IPS DF 6.9 (cell line): ENCODE results near the gene GLYR1.

Source experiments
- DNase-seq: peaks from one replicate; pipeline ENCODE4 v3.0.0-alpha.2; 2013; ENCODE audit warnings: low read depth, low spot score
- H3K27ac ChIP-seq: one replicate; pipeline ENCODE4 v1.5.1; 2013; ENCODE audit warnings: low read length, control low read depth
- H3K27me3 ChIP-seq: 2 replicates; pipeline ENCODE4 v1.6.1; 2013; ENCODE audit warnings: mild to moderate bottlenecking, low read length; ENCODE audit not compliant: control insufficient read depth, insufficient read depth
- H3K36me3 ChIP-seq: 2 replicates; pipeline ENCODE4 v1.6.1; 2013; ENCODE audit warnings: low read length; ENCODE audit not compliant: control insufficient read depth, insufficient read depth
- H3K4me1 ChIP-seq: 2 replicates; pipeline ENCODE4 v1.6.1; 2013; ENCODE audit warnings: low read length; ENCODE audit not compliant: control insufficient read depth, insufficient read depth
- H3K4me3 ChIP-seq: 2 replicates; pipeline ENCODE4 v1.5.1; 2013; ENCODE audit warnings: mild to moderate bottlenecking, low read length
- H3K9me3 ChIP-seq: 2 replicates; pipeline ENCODE4 v1.6.1; 2013; ENCODE audit warnings: low read length, inconsistent platforms; ENCODE audit not compliant: control insufficient read depth, insufficient read depth
- WGBS: extraction: QIAGEN DNeasy Blood & Tissue Kit; methylation state at CpG from one replicate; pipeline ENCODE4 v1.1.7; 2013; ENCODE audit warnings: mixed read lengths, missing lambda C conversion rate; ENCODE audit not compliant: insufficient read length, insufficient coverage; 5-methylcytosine and 5-hydroxymethylcytosine counted together

The GLYR1 gene

DNA sequence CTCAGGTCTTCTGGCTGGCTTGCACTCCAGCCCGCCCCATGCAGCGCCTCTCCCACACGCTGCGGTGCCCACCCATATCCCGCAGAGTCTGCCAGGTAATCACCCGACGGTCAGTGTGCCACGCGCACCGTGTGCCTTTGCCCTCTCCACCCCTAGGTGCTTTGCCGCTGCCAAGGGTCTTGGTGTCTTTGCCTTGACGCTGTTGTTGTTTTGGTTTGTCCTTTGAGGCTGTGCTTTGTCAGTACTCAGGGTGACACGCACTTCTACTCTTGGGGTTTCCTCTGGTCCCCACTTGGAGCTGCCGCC is 30.2 kb upstream of the GLYR1 start:
- no CpG with 5 or more reads among the region's 14 CpGs for WGBS

DNA sequence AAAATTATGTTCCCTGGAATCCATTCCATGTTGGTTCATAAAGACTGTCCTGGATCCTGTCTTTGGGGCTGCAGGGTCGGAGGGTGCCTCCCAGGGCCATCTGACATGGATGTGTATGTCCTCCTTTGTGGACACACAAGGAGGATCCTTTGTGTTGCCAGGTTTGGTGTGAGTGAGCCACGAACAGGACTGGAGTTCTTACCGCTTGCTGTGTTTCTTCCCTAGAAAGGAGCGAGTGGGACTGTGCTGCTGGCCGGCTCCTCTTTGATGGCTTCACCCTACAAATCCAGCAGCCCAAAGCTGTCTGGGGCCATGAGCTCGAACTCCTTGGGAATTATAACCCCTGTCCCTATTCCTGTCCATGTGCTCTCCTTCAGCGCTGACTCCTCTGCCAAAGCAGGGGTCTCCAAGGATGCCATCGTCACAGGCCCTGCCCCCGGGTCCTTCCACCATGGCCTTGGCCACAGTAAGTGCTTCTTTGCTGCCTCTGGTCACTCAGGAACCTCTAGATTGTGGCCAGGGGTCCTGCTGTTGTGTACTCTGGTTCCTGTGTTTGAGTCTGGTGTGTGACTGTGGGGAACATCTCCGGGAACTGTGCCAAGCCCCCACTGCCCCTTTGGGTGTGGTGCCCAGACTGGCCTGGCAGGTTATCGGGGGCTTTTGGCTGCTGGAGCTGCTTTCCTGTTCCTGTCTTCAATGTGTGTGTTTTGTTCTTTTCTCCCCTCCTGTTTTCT is 29.7 kb upstream of the GLYR1 start:
- Histone ChIP-seq H3K9me3 (no peaks in the 10 kb centered on the region), H3K27me3 (no peaks in the 10 kb centered on the region), H3K27ac (no peak overlapping the region), H3K4me3 (no peak overlapping the region), H3K4me1 (no peaks in the 10 kb centered on the region), H3K36me3 (peaks cover 44% of the 10 kb centered on the region)
- WGBS = no CpG with 5 or more reads among the region's 11 CpGs
- no peak for DNase-seq

More for the DNA sequence above, 30.2 kb upstream of the GLYR1 start:
- Histone ChIP-seq H3K4me3 (no peak overlapping the region), H3K4me1 (no peaks in the 10 kb centered on the region), H3K36me3 (peaks cover 44% of the 10 kb centered on the region), H3K27me3 (no peaks in the 10 kb centered on the region), H3K9me3 (no peaks in the 10 kb centered on the region), H3K27ac (no peak overlapping the region)
- DNase-seq = no peak

DNA sequence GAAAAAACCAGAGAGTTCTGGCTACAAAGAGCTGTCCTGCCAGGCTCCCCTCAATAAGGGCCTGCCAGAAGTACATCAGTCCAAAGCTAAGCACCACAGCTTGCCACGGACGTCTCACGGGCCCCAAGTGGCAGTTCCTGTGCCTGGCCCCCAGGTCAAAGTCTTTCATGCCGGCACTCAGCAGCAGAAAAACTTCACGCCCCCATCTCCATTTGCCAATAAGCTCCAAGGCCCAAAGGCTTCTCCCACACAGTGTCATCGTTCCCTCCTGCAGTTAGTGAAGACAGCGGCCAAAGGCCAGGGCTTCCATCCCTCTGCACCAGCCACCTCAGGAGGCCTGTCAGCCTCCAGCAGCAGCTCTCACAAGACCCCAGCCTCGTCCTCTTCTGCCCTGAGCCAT is 27.6 kb upstream of the GLYR1 start:
- Histone ChIP-seq H3K4me3 (no peak overlapping the region), H3K36me3 (peaks cover 46% of the 10 kb centered on the region), H3K4me1 (no peaks in the 10 kb centered on the region), H3K27ac (no peak overlapping the region), H3K9me3 (no peaks in the 10 kb centered on the region), H3K27me3 (no peaks in the 10 kb centered on the region)
- DNase-seq = no peak
- WGBS = no CpG with 5 or more reads among the region's 8 CpGs

DNA sequence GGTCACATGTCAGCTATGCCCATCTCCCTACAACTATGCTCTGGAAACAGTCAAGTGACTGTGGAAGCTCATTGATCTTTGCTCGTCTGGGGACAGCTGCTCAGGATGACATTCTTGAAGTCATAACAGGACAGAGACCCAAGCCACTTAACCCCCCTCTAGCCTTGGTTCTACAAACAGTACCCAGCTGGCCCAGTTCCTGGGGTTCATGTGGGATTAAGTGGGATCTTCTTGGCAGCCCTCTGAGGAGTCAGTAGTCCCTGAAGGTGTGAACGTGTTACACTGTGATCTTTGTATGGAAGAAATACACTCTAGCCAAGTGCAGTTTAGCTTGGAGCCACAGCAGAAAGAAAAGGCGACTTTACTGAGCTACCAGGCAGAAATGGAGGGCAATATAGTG is 26.0 kb upstream of the GLYR1 start:
- H3K27ac ChIP-seq = no peak overlapping the region
- no peaks in the 10 kb centered on the region for H3K4me1 ChIP-seq
- H3K4me3 ChIP-seq = no peak overlapping the region
- peaks cover 47% of the 10 kb centered on the region for H3K36me3 ChIP-seq
- no peak for DNase-seq
- WGBS = no CpG with 5 or more reads among the region's 3 CpGs
- no peaks in the 10 kb centered on the region for H3K9me3 ChIP-seq
- H3K27me3 ChIP-seq = no peaks in the 10 kb centered on the region

DNA sequence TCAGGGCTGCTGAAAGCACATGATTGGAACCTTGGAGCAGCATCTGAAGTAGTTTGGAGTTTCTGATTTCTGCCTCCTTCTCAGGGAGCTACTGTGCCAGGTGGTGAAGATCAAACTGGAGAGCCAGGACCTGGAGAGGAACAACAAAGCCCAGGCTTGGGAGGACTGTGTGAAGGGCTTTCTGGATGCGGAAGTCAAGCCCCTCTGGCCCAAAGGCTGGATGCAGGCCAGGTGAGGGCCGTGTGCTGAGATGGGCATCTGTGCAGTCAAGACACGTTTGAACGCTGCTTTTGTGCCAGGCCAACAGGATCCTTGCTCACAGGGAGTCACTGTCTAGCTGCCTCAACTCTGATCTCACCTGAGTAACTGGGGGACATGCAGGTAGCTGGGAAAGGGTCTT is 24.0 kb upstream of the GLYR1 start:
- Histone ChIP-seq H3K4me1 (no peaks in the 10 kb centered on the region), H3K4me3 (no peak overlapping the region), H3K27me3 (no peaks in the 10 kb centered on the region), H3K9me3 (no peaks in the 10 kb centered on the region), H3K27ac (no peak overlapping the region), H3K36me3 (peaks cover 36% of the 10 kb centered on the region; the same call in 1 of the 2 replicates)
- no peak for DNase-seq
- WGBS = no CpG with 5 or more reads among the region's 4 CpGs

DNA sequence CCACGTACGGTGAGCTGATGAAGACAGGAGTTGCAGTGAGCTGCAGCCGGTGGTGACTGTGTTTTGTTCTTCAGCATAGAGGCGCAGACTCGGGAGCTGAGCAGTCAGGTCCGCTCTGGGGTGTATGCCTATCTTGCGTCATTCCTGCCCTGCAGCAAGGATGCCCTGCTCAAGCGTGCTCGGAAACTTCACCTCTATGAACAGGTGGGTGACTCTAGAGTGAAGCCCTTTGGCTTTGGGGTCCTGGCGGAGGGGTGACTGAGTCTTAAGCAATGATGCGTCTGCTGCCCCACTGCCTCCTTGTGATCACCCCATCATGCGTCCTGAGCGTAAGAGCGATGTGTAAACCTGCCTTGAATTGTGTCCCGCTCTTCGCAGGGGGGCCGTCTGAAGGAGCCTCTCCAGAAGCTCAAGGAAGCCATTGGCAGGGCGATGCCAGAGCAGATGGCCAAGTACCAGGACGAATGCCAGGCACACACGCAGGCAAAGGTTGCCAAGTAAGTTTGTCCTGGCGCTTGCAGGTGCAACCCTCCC is 23.1 kb upstream of the GLYR1 start:
- WGBS = no CpG with 5 or more reads among the region's 21 CpGs
- no peak for DNase-seq
- Histone ChIP-seq H3K9me3 (no peaks in the 10 kb centered on the region), H3K27me3 (no peaks in the 10 kb centered on the region), H3K4me1 (no peaks in the 10 kb centered on the region), H3K36me3 (peaks cover 31% of the 10 kb centered on the region; the same call in 1 of the 2 replicates), H3K27ac (no peak overlapping the region), H3K4me3 (no peak overlapping the region)

DNA sequence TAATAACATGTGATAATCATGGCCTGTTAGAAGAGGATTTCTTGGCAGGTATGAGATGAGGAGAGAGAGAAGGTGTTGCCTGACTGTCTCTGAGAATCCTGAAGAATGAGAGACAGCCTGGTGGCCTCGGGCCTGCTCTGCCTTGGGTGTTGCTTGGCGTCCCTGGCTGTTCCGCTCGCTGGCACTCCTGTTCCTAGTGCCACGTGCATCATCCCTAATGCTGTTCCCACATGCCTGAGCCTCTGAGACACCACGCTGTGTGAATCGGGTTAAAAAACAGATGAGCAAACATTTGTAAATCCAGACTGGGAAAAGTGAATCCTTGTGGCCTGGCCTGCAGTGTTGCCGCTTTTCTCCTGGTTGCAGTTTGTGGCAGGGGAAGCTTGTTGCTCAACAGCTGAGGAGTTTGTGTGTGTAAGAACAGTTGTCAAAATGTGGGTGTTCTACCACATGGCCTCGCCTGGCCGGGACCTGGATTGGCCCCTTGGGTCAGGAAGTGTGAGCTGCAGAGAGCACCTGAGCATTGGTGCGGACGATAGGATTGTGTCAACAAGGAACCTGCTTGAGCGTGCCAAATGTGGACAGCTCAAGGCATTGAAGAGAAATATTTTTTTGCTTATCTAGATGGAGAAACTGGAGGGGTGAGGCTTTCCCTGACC is 22.2 kb upstream of the GLYR1 start:
- H3K4me3 ChIP-seq = no peak overlapping the region
- no peaks in the 10 kb centered on the region for H3K4me1 ChIP-seq
- H3K27ac ChIP-seq = no peak overlapping the region
- H3K36me3 ChIP-seq = peaks cover 24% of the 10 kb centered on the region; the same call in 1 of the 2 replicates
- DNase-seq = no peak
- no peaks in the 10 kb centered on the region for H3K9me3 ChIP-seq
- WGBS = no CpG with 5 or more reads among the region's 13 CpGs
- no peaks in the 10 kb centered on the region for H3K27me3 ChIP-seq

DNA sequence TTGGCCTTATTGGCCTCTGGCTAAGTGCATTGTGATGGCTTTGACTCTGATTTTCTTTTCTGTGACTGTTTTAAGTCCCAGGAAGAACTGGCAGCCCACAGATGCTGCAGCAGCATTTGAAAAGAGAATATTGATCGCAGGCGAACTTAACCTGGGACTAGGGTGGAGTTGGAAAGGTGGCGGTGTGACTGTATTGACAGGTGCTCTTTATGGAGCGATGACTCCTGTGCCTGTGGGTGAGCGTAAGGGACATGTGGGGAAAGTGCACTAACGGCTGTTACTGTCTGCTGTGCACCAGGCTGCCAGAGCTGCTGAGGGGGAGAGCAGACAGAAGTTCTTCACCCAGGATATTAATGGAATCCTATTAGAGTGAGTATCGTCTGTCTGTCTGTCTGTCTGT is 21.4 kb upstream of the GLYR1 start:
- H3K4me3 ChIP-seq = no peak overlapping the region
- no peaks in the 10 kb centered on the region for H3K27me3 ChIP-seq
- DNase-seq = no peak
- no CpG with 5 or more reads among the region's 7 CpGs for WGBS
- peaks cover 22% of the 10 kb centered on the region; the same call in 1 of the 2 replicates for H3K36me3 ChIP-seq
- no peak overlapping the region for H3K27ac ChIP-seq
- no peaks in the 10 kb centered on the region for H3K9me3 ChIP-seq
- H3K4me1 ChIP-seq = no peaks in the 10 kb centered on the region

DNA sequence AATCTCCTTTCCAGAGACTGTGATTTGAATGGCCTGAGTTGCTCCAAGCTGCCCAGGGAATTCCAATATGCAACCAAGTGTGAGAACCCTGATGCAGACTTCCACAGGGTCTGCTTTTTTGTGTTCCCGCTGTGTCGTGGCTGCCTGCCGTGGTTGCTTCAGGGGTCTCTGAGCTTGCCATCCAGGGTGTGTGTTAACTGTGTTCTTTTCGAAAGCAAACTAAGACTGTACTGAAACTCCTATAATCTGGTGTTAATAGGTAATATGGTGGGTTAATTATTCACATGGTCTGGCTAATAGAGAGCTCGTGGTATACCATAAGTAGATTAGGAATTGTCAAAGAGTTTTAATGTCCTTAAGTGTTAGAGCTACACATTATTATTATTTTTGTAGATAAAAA is 20.9 kb upstream of the GLYR1 start:
- DNase-seq = no peak
- Histone ChIP-seq H3K9me3 (no peaks in the 10 kb centered on the region), H3K36me3 (peaks cover 18% of the 10 kb centered on the region; the same call in 1 of the 2 replicates), H3K4me3 (no peak overlapping the region), H3K4me1 (no peaks in the 10 kb centered on the region), H3K27ac (no peak overlapping the region), H3K27me3 (no peaks in the 10 kb centered on the region)
- WGBS = no CpG with 5 or more reads among the region's 5 CpGs

DNA sequence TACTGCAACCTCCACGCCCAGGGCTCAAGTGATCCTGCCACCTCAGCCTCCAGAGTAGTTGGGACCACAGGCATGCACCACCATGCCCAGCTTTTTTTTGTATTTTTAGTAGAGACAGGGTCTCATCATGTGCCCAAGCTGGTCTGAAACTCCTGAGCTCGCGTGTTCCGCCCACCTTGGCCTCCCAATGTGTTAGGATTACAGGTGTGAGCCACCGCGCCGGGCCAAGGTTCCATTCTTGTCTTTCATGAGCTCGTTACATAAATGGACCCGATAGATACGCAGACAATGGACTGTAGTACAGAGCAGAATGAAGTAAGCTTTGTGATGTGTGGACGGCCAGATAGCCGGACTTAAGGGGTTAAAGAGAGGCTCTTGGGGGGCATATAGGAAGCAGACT is 19.5 kb upstream of the GLYR1 start:
- H3K4me3 ChIP-seq = no peak overlapping the region
- H3K36me3 ChIP-seq = peaks cover 10% of the 10 kb centered on the region; the same call in 1 of the 2 replicates
- H3K27ac ChIP-seq = no peak overlapping the region
- no peak for DNase-seq
- no peaks in the 10 kb centered on the region for H3K9me3 ChIP-seq
- no peaks in the 10 kb centered on the region for H3K4me1 ChIP-seq
- H3K27me3 ChIP-seq = no peaks in the 10 kb centered on the region
- no CpG with 5 or more reads among the region's 12 CpGs for WGBS
